Chondrocyte (in vitro differentiated cells): Measurements from ENCODE around the gene FAM228B. TPM values are rescaled to one million over a fixed set of nuclear protein-coding genes. Genes with fewer than 3 reads are reported as not detected.

Experiments used
- DNase-seq: peaks from one replicate; pipeline ENCODE4 v3.0.0; 2021; ENCODE audit warnings: mixed read lengths, low spot score
- H3K27ac Mint-ChIP-seq: one replicate; pipeline ENCODE4 v1.8.0; 2021; ENCODE audit warnings: mild to moderate bottlenecking, moderate library complexity, mixed read lengths; ENCODE audit not compliant: unreplicated experiment
- H3K27me3 Mint-ChIP-seq: 2 replicates; pipeline ENCODE4 v1.8.0; 2021; ENCODE audit warnings: low read depth, mixed read lengths
- H3K36me3 Mint-ChIP-seq: 2 replicates; pipeline ENCODE4 v1.8.0; 2021; ENCODE audit warnings: low read depth, mixed read lengths
- H3K4me1 Mint-ChIP-seq: 2 replicates; pipeline ENCODE4 v1.8.0; 2021; ENCODE audit warnings: low read depth, mild to moderate bottlenecking, mixed read lengths
- H3K4me3 Mint-ChIP-seq: one replicate; pipeline ENCODE4 v1.8.0; 2021; ENCODE audit warnings: mild to moderate bottlenecking, moderate library complexity, mixed read lengths; ENCODE audit not compliant: unreplicated experiment
- H3K9me3 Mint-ChIP-seq: 2 replicates; pipeline ENCODE4 v1.8.0; 2021; ENCODE audit warnings: low read depth, mixed read lengths
- total RNA-seq: library from RNA; stranded (reverse); gene quantifications from 3 replicates; pipeline ENCODE4 v1.2.1, GENCODE V29; 2021
- TF ChIP-seq, protein P1 (sequence below): fragments of 200-600 bp; sonication (generic); IDR thresholded peaks from 2 replicates; pipeline ENCODE4 v1.5.0; 2021; ENCODE audit warnings: antibody characterized with exemption, mild to moderate bottlenecking, moderate library complexity

FAM228B gene
- total RNA-seq, 1 donor from 2014 or later = 15.8 TPM

DNA sequence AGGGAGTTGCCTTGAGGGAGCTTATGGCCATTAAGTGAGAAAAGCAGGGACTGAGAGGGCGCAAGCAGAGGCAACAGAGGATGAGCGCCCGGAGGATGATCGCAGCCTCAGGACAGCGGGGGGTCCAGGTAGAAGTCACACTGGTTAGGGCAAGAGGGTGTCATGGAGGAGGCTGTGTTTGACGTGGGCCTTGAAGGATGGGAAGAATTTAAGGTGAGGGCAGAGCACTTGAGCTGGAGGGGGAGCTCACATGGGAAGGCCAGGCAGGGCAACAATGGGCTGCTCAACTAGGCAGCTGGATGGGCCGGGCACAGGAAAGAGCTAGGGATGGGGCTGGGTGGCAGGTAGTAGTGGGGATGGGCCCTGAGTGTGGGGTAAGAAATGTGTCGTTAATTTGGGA lies 83.4 kb downstream of the FAM228B start:
- Mint-ChIP-seq H3K36me3 (peaks cover 56% of the 10 kb centered on the region), H3K9me3 (no peaks in the 10 kb centered on the region), H3K4me3 (no peak overlapping the region), H3K27ac (no peak overlapping the region), H3K4me1 (peaks cover 4% of the 10 kb centered on the region), H3K27me3 (no peaks in the 10 kb centered on the region)
- TF ChIP-seq, protein P1, sequence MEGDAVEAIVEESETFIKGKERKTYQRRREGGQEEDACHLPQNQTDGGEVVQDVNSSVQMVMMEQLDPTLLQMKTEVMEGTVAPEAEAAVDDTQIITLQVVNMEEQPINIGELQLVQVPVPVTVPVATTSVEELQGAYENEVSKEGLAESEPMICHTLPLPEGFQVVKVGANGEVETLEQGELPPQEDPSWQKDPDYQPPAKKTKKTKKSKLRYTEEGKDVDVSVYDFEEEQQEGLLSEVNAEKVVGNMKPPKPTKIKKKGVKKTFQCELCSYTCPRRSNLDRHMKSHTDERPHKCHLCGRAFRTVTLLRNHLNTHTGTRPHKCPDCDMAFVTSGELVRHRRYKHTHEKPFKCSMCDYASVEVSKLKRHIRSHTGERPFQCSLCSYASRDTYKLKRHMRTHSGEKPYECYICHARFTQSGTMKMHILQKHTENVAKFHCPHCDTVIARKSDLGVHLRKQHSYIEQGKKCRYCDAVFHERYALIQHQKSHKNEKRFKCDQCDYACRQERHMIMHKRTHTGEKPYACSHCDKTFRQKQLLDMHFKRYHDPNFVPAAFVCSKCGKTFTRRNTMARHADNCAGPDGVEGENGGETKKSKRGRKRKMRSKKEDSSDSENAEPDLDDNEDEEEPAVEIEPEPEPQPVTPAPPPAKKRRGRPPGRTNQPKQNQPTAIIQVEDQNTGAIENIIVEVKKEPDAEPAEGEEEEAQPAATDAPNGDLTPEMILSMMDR = no peak
- no peak for DNase-seq

DNA sequence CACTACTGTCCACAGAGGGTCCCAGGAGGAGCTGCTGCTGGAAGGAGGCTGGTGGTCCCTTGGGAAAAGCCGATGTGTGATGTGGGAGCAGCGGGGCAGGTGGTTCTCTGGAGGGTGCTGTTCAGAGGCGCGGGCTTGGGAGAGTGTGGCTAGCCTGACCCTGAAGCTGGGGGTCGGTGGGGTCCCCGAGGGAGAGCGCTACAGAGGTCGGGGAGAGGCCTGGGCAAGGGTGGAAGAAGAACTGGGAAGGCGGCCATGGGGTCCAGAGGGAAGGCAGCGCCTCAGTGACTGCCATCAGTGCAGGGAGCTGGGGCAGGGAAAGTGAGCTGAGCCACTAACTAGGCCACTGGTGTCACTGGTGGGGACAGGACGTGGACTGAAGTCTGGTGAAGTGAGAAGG lies 84.1 kb downstream of the FAM228B start:
- Mint-ChIP-seq H3K4me1 (peaks cover 4% of the 10 kb centered on the region), H3K9me3 (no peaks in the 10 kb centered on the region), H3K36me3 (peaks cover 60% of the 10 kb centered on the region), H3K27me3 (no peaks in the 10 kb centered on the region), H3K27ac (no peak overlapping the region), H3K4me3 (no peak overlapping the region)
- no peak for DNase-seq
- TF ChIP-seq, protein P1 = no peak

DNA sequence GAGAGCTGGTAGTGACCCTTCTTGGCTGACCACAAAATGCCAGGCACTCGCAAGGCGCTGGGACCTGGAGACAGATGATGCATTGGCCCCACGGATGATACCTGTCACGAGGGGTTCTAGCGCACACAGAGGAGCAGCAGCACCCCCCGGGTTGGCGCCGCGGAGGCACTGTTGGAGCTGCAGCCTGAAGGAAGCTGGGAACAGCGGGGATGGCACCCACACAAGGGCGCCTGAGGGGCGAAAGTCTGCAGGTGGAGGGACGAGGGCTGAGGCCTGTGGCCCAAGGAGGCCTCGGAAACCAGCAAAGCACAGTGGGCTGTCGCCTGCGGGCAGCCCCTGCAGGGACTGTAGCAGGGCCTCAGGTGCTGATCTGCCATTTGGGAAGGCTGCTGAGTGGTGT lies 85.2 kb downstream of the FAM228B start:
- H3K27me3 Mint-ChIP-seq = no peaks in the 10 kb centered on the region
- no peak overlapping the region for H3K4me3 Mint-ChIP-seq
- H3K4me1 Mint-ChIP-seq = peaks cover 4% of the 10 kb centered on the region
- TF ChIP-seq, protein P1 = no peak
- no peak overlapping the region for H3K27ac Mint-ChIP-seq
- no peaks in the 10 kb centered on the region for H3K9me3 Mint-ChIP-seq
- DNase-seq = no peak
- peaks cover 57% of the 10 kb centered on the region for H3K36me3 Mint-ChIP-seq

DNA sequence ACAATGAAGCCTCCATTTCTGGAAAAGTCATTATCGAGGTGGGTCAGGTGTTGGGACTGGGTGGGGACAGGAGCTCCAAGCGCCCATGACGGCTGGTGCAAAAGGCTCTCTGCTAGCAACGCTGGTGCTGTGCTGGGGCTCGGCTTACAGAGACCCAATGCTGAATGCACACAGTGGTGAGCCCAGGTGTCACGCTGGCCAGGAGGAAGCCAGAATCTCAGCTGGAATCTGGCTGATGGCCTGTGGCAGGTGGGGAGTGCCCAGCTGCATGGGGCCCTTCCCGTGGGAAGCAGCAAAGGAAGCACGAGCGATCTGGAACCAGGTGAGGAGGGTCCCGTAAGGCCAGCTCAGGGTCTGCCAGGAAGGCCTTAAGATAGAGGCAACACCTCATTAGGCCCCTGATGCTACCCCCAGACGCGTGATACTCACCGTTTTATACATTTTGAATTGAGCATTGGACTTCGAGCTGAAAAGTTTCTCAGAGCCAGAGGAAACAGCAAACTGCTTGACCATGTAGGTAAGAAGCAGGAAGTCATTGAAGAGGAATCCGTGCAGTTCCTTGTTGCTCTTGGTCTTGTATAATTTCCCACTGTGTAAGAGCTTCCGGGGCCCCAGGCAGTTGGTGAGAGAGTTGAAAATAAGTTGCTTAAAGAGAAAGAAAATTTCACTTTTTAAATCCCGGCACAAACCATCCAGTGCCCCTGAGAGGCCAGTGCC lies 86.3 kb downstream of the FAM228B start:
- Mint-ChIP-seq H3K4me3 (no peak overlapping the region), H3K27me3 (no peaks in the 10 kb centered on the region), H3K36me3 (peaks cover 49% of the 10 kb centered on the region), H3K9me3 (no peaks in the 10 kb centered on the region), H3K27ac (no peak overlapping the region), H3K4me1 (peaks cover 4% of the 10 kb centered on the region)
- TF ChIP-seq, protein P1 = no peak
- no peak for DNase-seq

DNA sequence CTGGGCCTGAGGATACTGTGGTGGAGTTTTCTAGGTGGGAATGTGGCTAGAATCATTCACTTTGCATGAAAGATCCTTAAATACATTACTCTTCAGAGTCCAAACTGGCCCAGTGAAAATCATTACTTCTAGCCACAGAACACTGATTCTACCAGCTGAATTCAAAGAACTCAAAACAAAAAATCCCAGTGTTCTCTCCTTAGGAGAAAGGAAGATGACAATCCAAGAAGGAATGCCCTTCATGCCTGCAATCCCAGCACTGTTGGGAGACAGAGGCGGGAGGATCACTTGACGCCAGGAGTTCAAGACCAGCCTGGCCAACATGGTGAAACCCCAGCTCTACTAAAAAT lies 86.8 kb downstream of the FAM228B start:
- Mint-ChIP-seq H3K4me1 (peaks cover 4% of the 10 kb centered on the region), H3K4me3 (no peak overlapping the region), H3K36me3 (peaks cover 46% of the 10 kb centered on the region), H3K27me3 (no peaks in the 10 kb centered on the region), H3K27ac (no peak overlapping the region), H3K9me3 (no peaks in the 10 kb centered on the region)
- no peak for DNase-seq
- TF ChIP-seq, protein P1 = no peak
